Motor neuron (in vitro differentiated cells): ENCODE data around the gene MED13L. TPM values are rescaled to one million over a fixed set of nuclear protein-coding genes. Genes with fewer than 3 reads are reported as not detected.

Experiments used
- ATAC-seq, 8 experiments: fragments of 200-7000 bp; cut with Tn5 transposase; replicated peaks in 6 of 8; 2 replicates each; pipeline ENCODE4 v1.8.0; 2021; ENCODE audit warnings: mild to moderate bottlenecking in 8 of 8, moderate library complexity in 8 of 8
- H3K27ac ChIP-seq, 2 donors: fragments of 250-450 bp; sonication (Bioruptor Pico); 2 replicates each; pipeline ENCODE4 v1.9.0; 2021; ENCODE audit warnings: antibody characterized with exemption in 2 of 2, mild to moderate bottlenecking in 2 of 2, moderate library complexity in 1 of 2
- H3K4me1 ChIP-seq, 2 donors: fragments of 250-450 bp; sonication (Bioruptor Pico); replicated peaks in 1 of 2; 2 replicates each; pipeline ENCODE4 v1.6.1; 2021; ENCODE audit warnings: antibody characterized with exemption in 2 of 2, mild to moderate bottlenecking in 2 of 2, moderate library complexity in 1 of 2
- H3K4me3 ChIP-seq, 5 donors: fragments of 250-450 bp; sonication (Bioruptor Pico); 2 replicates each; pipeline ENCODE4 v1.9.0; 2021; ENCODE audit warnings: antibody characterized with exemption in 5 of 5, mild to moderate bottlenecking in 5 of 5, moderate library complexity in 4 of 5
- WGBS, 10 experiments: fragments of 450-650 bp; shearing (Covaris generic); methylation state at CpG; one replicate each; pipeline ENCODE4 v1.0.0; 2022; 5-methylcytosine and 5-hydroxymethylcytosine counted together
- in situ Hi-C, 9 experiments: fragments of 400-800 bp; cut with MboI; loops; one replicate each; pipeline ENCODE4 v1.15.0; 2021; ENCODE audit warnings: low sequenced_read_pairs in 9 of 9, low pct_unique_long_range_greater_than_20kb in 2 of 9; ENCODE audit not compliant: unreplicated experiment in 9 of 9
- total RNA-seq, 8 experiments: library from RNA; unstranded; fragments of 300-600 nt; gene quantifications; 2 replicates each; pipeline versions ENCODE4 v1.2.3 to v1.2.4, GENCODE V29; 2022

MED13L gene
- 10 to 100 TPM; 40.5 to 90.5 (median 66.7) TPM for total RNA-seq

GRCh38 chr12:116277467-116278278 is at the start of gene MED13L:
Gene MED13L, minus strand, starts transcription at chr12:116277693. Its CDS starts 562 bp downstream, at chr12:116277131.
- peak; percentile 86 to 95 (median 93) for ATAC-seq
- H3K27ac ChIP-seq = peak within 1 kb of the TSS; percentile 97 to 98
- peaks cover 2 to 16% of the 10 kb centered on the region in 2 donors for H3K4me1 ChIP-seq
- peak within 1 kb of the TSS; percentile 94 to 100 (median 98) for H3K4me3 ChIP-seq
- WGBS, 10 experiments = 0 to 19% (median 7%) methylated on average over 2 to 9 of the region's 111 CpGs; no CpG with 5 or more reads in 3 of the 10 experiments
- in situ Hi-C loops = loop anchor here in 1 of 9 experiments (25.0 kb wide), 1 partner anchor 310 kb away; no protein-coding TSS in a partner anchor

GRCh38 chr12:116325336-116325664 is 47.8 kb upstream of the MED13L start:
- Histone ChIP-seq H3K4me3 (no peak overlapping the region), H3K27ac (no peak overlapping the region), H3K4me1 (no peaks in the 10 kb centered on the region)
- no peak for ATAC-seq
- in situ Hi-C loops = no loop called here
- 50 to 100% (median 83%) methylated on average over 1 of the region's 1 CpG; no CpG with 5 or more reads in 7 of the 10 experiments for WGBS, 10 experiments

GRCh38 chr12:116324654-116325335 is 47.3 kb upstream of the MED13L start:
- in situ Hi-C loops = no loop called here
- 40 to 100% (median 70%) methylated on average over 1 to 3 of the region's 4 CpGs; no CpG with 5 or more reads in 1 of the 10 experiments for WGBS, 10 experiments
- no peak for ATAC-seq
- Histone ChIP-seq H3K27ac (no peak overlapping the region), H3K4me1 (no peaks in the 10 kb centered on the region), H3K4me3 (no peak overlapping the region)

- WGBS, 10 experiments = 87 to 100% (median 94%) methylated on average over 1 to 7 of the region's 10 CpGs; no CpG with 5 or more reads in 1 of the 10 experiments
- Histone ChIP-seq H3K27ac (no peak overlapping the region), H3K4me3 (no peak overlapping the region), H3K4me1 (no peaks in the 10 kb centered on the region)
- in situ Hi-C loops = no loop called here
- no peak for ATAC-seq
Observed at GRCh38 chr12:116323406-116324386, 46.2 kb upstream of the MED13L start.

- Histone ChIP-seq H3K4me1 (no peaks in the 10 kb centered on the region), H3K4me3 (no peak overlapping the region), H3K27ac (no peak overlapping the region)
- ATAC-seq = no peak
- whole genome bisulfite sequencing, 10 experiments = 72 to 100% (median 95%) methylated on average over 3 to 6 of the region's 6 CpGs; no CpG with 5 or more reads in 4 of the 10 experiments
- in situ Hi-C loops = no loop called here
Observed at GRCh38 chr12:116321913-116322312, 44.4 kb upstream of the MED13L start.

- no peak for ATAC-seq
- whole genome bisulfite sequencing, 10 experiments = 10 to 50% methylated on average over 1 to 2 of the region's 2 CpGs; no CpG with 5 or more reads in 8 of the 10 experiments
- no peak overlapping the region for H3K27ac ChIP-seq
- in situ Hi-C loops = no loop called here
- H3K4me1 ChIP-seq = no peaks in the 10 kb centered on the region
- no peak overlapping the region for H3K4me3 ChIP-seq
Observed at GRCh38 chr12:116320791-116321217, 43.3 kb upstream of the MED13L start.

GRCh38 chr12:116319898-116320621 is 42.6 kb upstream of the MED13L start:
- 4 to 94% (median 84%) methylated on average over 1 to 13 of the region's 16 CpGs for WGBS, 10 experiments
- in situ Hi-C loops = no loop called here
- no peak overlapping the region for H3K27ac ChIP-seq
- ATAC-seq = peak in 3 of 8 experiments; percentile 29 to 71 (median 50)
- no peak overlapping the region for H3K4me3 ChIP-seq
- H3K4me1 ChIP-seq = no peaks in the 10 kb centered on the region

- WGBS, 10 experiments = 6 to 100% (median 80%) methylated on average over 1 to 12 of the region's 14 CpGs
- H3K27ac ChIP-seq = no peak overlapping the region
- in situ Hi-C loops = no loop called here
- no peak overlapping the region for H3K4me3 ChIP-seq
- no peak for ATAC-seq
- H3K4me1 ChIP-seq = no peaks in the 10 kb centered on the region
Observed at GRCh38 chr12:116319233-116319897, 41.9 kb upstream of the MED13L start.

GRCh38 chr12:116318576-116319232 is 41.2 kb upstream of the MED13L start:
- WGBS, 10 experiments = 14 to 95% (median 79%) methylated on average over 1 to 14 of the region's 21 CpGs; no CpG with 5 or more reads in 1 of the 10 experiments
- peak in 1 of 8 experiments; percentile 60 for ATAC-seq

GRCh38 chr12:116317986-116318575 is 40.6 kb upstream of the MED13L start:
- Histone ChIP-seq H3K4me1 (no peaks in the 10 kb centered on the region), H3K4me3 (no peak overlapping the region), H3K27ac (no peak overlapping the region)
- 60 to 100% (median 84%) methylated on average over 1 to 12 of the region's 23 CpGs; no CpG with 5 or more reads in 2 of the 10 experiments for WGBS, 10 experiments
- in situ Hi-C loops = no loop called here
- no peak for ATAC-seq

More at GRCh38 chr12:116318576-116319232, 41.2 kb upstream of the MED13L start:
- no peak overlapping the region for H3K4me3 ChIP-seq
- H3K27ac ChIP-seq = no peak overlapping the region
- in situ Hi-C loops = no loop called here
- H3K4me1 ChIP-seq = no peaks in the 10 kb centered on the region

- ATAC-seq = no peak
- in situ Hi-C loops = no loop called here
- H3K4me3 ChIP-seq = no peak overlapping the region
- WGBS, 10 experiments = 25 to 100% (median 92%) methylated on average over 1 to 3 of the region's 4 CpGs; no CpG with 5 or more reads in 3 of the 10 experiments
- no peak overlapping the region for H3K27ac ChIP-seq
- H3K4me1 ChIP-seq = no peaks in the 10 kb centered on the region
Observed at GRCh38 chr12:116317139-116317538, 39.6 kb upstream of the MED13L start.
